Sigmoid colon (tissue), 7 donors: ENCODE results near the gene TRAF3. TPM values are rescaled to one million over a fixed set of nuclear protein-coding genes. Genes with fewer than 3 reads are reported as not detected.

Experiments
- DNase-seq: peaks from one replicate; pipeline ENCODE4 v3.0.0-alpha.2; 2019
- H3K27ac ChIP-seq, 4 donors: fragments of 200-600 bp; sonication (generic); one replicate each; pipeline ENCODE4 v1.5.1; 2016 to 2019; ENCODE audit warnings: mild to moderate bottlenecking in 1 of 4
- H3K27me3 ChIP-seq, 3 donors: fragments of 200-600 bp; sonication (generic); one replicate each; pipeline ENCODE4 v1.5.1; 2019; ENCODE audit warnings: mild to moderate bottlenecking in 1 of 3
- H3K36me3 ChIP-seq, 4 donors: fragments of 200-600 bp; sonication (generic); one replicate each; pipeline ENCODE4 v1.5.1; 2016 to 2019
- H3K4me1 ChIP-seq, 4 donors: fragments of 200-600 bp; sonication (generic); one replicate each; pipeline ENCODE4 v1.5.1; 2017 to 2019
- H3K4me3 ChIP-seq, 4 donors: fragments of 200-600 bp; sonication (generic); one replicate each; pipeline ENCODE4 v1.5.1; 2017 to 2019; ENCODE audit warnings: mild to moderate bottlenecking in 2 of 4, moderate library complexity in 1 of 4
- H3K9me3 ChIP-seq, 4 donors: fragments of 200-600 bp in 3 of 4; sonication (generic) in 3 of 4; one replicate each; pipeline versions ENCODE4 v1.5.1 to v1.6.1; 2013 to 2019
- EP300 ChIP-seq, 4 donors: sonication (generic); formaldehyde crosslinking; IDR thresholded peaks; one replicate each; pipeline ENCODE4 v1.6.1; 2017; ENCODE audit warnings: antibody characterized with exemption in 4 of 4
- POLR2A ChIP-seq, 2 donors: fragments of 450-650 bp; IDR thresholded peaks; one replicate each; pipeline ENCODE4 v1.6.1; 2016; ENCODE audit warnings: antibody characterized with exemption in 2 of 2, mild to moderate bottlenecking in 2 of 2, moderate library complexity in 2 of 2
- POLR2AphosphoS5 ChIP-seq, 4 donors: sonication (generic); formaldehyde crosslinking; IDR thresholded peaks; one replicate each; pipeline ENCODE4 v1.6.1; 2017; ENCODE audit warnings: antibody characterized with exemption in 4 of 4
- WGBS, 2 donors: extraction: QIAGEN DNeasy Blood & Tissue Kit; methylation state at CpG; one replicate each; pipeline ENCODE4 v1.1.7; 2013; 5-methylcytosine and 5-hydroxymethylcytosine counted together
- intact Hi-C: fragments of 100-400 bp; cut with DNase I; formaldehyde crosslinking; loops from one replicate; pipeline ENCODE4 v1.15.1; 2023
- polyA plus RNA-seq, 3 donors: library from polyadenylated mRNA; stranded (reverse); fragments of 200-250 nt; gene quantifications; one replicate each; pipeline ENCODE4 v1.2.3, GENCODE V29; 2013
- total RNA-seq, 4 donors: library from RNA; depleted of rRNA; stranded (reverse); fragments of >200 nt; gene quantifications; one replicate each; pipeline ENCODE4 v1.1.0, GENCODE V29; 2016
- TF ChIP-seq, protein P1 (sequence below), 4 experiments: fragments of 450-650 bp in 3 of 4; fragments of 200-600 bp in 1 of 4; IDR thresholded peaks; one replicate each; pipeline ENCODE4 v1.5.1; 2016 to 2019; ENCODE audit warnings: antibody characterized with exemption in 4 of 4, mild to moderate bottlenecking in 3 of 4, moderate library complexity in 2 of 4
- donor health status: healthy with polysubstance abuse.
- donor health status: Bipolar disorder and iron deficiency.
- donor health status: healthy.

TRAF3 gene
- total and polyA plus RNA-seq, 7 donors = 9.5 to 18.6 (median 12.3) TPM

DNA sequence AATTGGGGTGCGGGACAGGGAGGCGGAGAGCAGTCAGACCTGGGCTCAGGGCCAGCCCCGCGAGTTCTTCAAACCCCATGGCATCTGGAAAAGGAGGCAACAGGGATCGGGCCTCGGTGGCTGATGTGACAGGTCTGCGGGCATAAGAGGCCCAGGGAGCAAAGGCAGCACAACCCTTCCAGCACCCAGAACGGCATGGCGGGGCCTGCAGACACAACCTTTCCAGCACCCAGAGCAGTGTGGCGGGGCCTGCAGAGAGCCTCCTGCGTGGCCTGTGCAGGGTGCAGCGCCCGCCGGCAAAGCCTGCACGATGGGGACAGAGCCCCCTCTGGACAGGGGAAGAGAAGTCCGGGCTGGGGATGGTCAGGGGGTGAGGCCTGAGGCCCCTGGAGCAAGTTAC is 26.2 kb upstream of the TRAF3 start:
- Histone ChIP-seq H3K27me3 (no peaks in the 10 kb centered on the region), H3K4me1 (no peaks in the 10 kb centered on the region), H3K36me3 (no peaks in the 10 kb centered on the region), H3K9me3 (no peaks in the 10 kb centered on the region), H3K27ac (no peak overlapping the region), H3K4me3 (no peak overlapping the region)
- no peak for TF ChIP-seq POLR2AphosphoS5 (IDR thresholded peaks at IDR 0.05)
- TF ChIP-seq, protein P1, sequence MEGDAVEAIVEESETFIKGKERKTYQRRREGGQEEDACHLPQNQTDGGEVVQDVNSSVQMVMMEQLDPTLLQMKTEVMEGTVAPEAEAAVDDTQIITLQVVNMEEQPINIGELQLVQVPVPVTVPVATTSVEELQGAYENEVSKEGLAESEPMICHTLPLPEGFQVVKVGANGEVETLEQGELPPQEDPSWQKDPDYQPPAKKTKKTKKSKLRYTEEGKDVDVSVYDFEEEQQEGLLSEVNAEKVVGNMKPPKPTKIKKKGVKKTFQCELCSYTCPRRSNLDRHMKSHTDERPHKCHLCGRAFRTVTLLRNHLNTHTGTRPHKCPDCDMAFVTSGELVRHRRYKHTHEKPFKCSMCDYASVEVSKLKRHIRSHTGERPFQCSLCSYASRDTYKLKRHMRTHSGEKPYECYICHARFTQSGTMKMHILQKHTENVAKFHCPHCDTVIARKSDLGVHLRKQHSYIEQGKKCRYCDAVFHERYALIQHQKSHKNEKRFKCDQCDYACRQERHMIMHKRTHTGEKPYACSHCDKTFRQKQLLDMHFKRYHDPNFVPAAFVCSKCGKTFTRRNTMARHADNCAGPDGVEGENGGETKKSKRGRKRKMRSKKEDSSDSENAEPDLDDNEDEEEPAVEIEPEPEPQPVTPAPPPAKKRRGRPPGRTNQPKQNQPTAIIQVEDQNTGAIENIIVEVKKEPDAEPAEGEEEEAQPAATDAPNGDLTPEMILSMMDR (IDR thresholded peaks at IDR 0.05) = no peak
- TF ChIP-seq EP300 (IDR thresholded peaks at IDR 0.05) = no peak
- no peak for TF ChIP-seq POLR2A (IDR thresholded peaks at IDR 0.05)
- no peak for DNase-seq
- intact Hi-C loops = no loop called here
- 91 to 95% methylated on average over 16 of the region's 16 CpGs for WGBS, 2 donors

DNA sequence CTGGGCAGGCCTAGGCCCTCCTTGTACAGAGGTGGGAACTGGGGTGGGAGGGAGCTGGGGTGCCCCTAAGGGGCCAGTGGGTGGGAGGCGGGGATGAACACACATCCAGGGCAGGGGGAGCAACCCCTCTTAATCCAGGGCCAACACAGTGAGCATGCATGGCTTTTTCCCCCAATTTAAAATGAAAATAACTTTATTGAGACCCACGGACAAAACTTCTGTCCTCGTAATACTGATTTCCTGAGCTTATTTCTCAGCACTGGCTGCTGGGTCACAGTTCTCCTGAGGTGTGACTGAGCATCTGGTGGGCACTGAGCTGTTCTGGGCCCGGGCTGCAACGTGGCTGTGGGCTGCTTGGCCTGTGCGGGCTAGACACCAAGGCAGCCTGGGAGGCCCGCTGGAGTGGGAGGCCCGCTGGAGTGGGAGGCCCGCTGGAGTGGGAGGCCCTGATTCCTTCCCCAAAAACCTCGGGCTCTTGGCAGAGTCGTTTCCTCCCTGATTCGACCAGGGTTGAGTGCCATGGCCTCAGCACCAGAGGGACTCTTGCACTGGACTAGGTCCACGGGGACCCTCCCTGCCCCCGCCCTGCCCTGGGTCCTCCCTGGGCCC is 24.9 kb upstream of the TRAF3 start:
- Histone ChIP-seq H3K4me1 (no peaks in the 10 kb centered on the region), H3K27ac (no peak overlapping the region)
- intact Hi-C loops = no loop called here

DNA sequence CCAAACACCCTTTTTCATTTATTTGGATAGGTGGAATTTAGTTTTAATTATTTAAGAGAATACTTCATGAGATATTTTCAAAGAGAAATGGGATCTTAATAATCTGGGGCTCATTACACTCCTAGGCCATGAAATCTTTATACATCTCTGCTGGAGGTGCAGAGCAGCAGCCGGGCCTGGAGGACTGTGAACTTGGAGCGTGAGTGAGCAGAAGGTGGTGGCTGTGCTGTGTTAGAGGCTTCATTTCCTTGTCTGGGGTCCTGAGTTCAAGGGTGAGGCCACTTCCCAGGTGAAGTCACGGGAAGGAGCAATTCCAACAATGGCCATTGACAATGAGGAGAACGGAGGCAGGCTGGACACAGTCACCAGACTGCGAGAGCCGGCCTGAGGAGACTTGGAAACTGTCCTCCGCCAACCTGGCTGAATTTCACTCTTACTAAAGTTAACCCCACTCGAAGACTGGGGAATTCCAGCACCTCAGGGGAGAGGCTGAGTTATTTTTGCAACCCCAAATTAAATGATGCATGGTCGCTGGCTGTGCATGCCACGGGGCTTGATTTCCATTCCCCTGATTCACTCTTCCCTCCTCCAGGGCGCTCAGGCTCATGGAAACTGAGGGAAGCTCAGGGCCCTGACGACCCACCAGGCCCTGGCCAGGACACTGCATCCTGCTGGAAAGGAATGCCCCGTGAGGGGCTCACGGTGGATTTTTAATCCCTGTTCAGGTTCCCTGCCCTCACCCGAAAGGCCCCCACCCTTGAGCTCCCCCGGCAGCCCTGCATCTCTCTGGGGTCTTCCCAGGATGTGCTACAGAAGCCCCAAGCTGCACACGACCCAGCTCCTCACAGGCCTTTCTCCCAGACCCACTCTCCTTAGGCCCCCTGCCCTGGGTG is 22.6 kb upstream of the TRAF3 start:
- H3K27ac ChIP-seq = no peak overlapping the region
- no peaks in the 10 kb centered on the region for H3K27me3 ChIP-seq
- no peaks in the 10 kb centered on the region for H3K4me1 ChIP-seq
- 84 to 90% methylated on average over 17 of the region's 17 CpGs for WGBS, 2 donors
- no peaks in the 10 kb centered on the region for H3K9me3 ChIP-seq
- intact Hi-C loops = no loop called here
- no peak for DNase-seq
- H3K4me3 ChIP-seq = no peak overlapping the region
- H3K36me3 ChIP-seq = no peaks in the 10 kb centered on the region
- no peak for TF ChIP-seq EP300 (IDR thresholded peaks at IDR 0.05)
- TF ChIP-seq POLR2AphosphoS5 (IDR thresholded peaks at IDR 0.05) = no peak
- TF ChIP-seq, protein P1 (IDR thresholded peaks at IDR 0.05) = no peak
- TF ChIP-seq POLR2A (IDR thresholded peaks at IDR 0.05) = no peak

More for the DNA sequence above, 24.9 kb upstream of the TRAF3 start:
- DNase-seq = no peak
- TF ChIP-seq, protein P1 (IDR thresholded peaks at IDR 0.05) = no peak
- no peak for TF ChIP-seq POLR2AphosphoS5 (IDR thresholded peaks at IDR 0.05)
- no peak for TF ChIP-seq EP300 (IDR thresholded peaks at IDR 0.05)
- no peak for TF ChIP-seq POLR2A (IDR thresholded peaks at IDR 0.05)
- H3K36me3 ChIP-seq = no peaks in the 10 kb centered on the region
- WGBS, 2 donors = 89 to 92% methylated on average over 14 of the region's 14 CpGs
- H3K27me3 ChIP-seq = no peaks in the 10 kb centered on the region
- no peak overlapping the region for H3K4me3 ChIP-seq
- H3K9me3 ChIP-seq = no peaks in the 10 kb centered on the region

DNA sequence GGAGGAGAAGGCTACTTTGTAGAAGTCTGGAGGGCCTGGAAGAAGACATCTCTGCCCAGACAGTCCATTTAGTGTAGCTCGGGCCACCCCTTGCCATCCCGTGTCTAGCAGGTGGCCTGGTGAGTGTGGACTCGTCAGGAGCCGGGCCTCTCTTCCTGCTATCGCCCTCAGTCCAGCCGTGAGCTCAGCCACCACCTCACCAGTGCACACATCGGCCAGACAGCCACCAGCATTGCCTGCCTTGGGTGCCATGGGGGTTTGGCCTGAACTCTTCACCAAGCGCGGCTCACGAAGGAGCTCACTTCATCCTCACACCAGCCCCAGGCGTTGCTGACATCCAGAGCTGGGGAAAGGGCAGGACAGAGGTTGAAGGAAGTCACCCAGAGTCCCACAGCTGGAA is 19.6 kb upstream of the TRAF3 start:
- Histone ChIP-seq H3K27me3 (peaks cover 0 to 21% (median 12%) of the 10 kb centered on the region in 3 donors), H3K4me1 (peaks cover 0 to 7% (median 6%) of the 10 kb centered on the region in 4 donors), H3K9me3 (no peaks in the 10 kb centered on the region), H3K4me3 (no peak overlapping the region), H3K27ac (no peak overlapping the region), H3K36me3 (no peaks in the 10 kb centered on the region)
- no peak for DNase-seq
- WGBS, 2 donors = 91 to 93% methylated on average over 11 of the region's 11 CpGs
- intact Hi-C loops = no loop called here
- TF ChIP-seq POLR2A (IDR thresholded peaks at IDR 0.05) = no peak
- no peak for TF ChIP-seq POLR2AphosphoS5 (IDR thresholded peaks at IDR 0.05)

DNA sequence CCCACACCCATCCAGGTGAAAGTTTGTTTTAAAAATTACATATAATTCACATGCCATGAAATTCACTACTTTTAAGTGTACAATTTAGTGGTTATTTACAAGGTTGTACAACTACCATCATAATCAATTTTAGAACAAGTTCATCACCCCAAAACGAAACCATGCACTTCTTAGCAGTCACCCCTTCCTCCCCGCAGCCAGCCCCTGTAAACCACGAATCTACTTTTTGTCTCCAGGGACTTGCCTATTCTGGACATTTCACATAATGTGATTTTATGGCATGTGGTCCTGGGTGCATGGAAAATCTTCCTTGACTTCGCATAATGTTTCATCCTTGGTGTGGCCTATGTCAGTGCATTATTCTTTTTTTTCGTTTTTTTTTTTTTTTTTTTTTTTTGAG is 19.2 kb upstream of the TRAF3 start:
- Histone ChIP-seq H3K4me1 (peaks cover 0 to 7% (median 6%) of the 10 kb centered on the region in 4 donors), H3K9me3 (no peaks in the 10 kb centered on the region), H3K36me3 (no peaks in the 10 kb centered on the region), H3K27ac (no peak overlapping the region), H3K4me3 (no peak overlapping the region), H3K27me3 (peaks cover 0 to 25% (median 12%) of the 10 kb centered on the region in 3 donors)
- DNase-seq = no peak
- TF ChIP-seq POLR2A (IDR thresholded peaks at IDR 0.05) = no peak
- no peak for TF ChIP-seq POLR2AphosphoS5 (IDR thresholded peaks at IDR 0.05)
- TF ChIP-seq, protein P1 (IDR thresholded peaks at IDR 0.05) = no peak
- TF ChIP-seq EP300 (IDR thresholded peaks at IDR 0.05) = no peak
- 81 to 88% methylated on average over 5 of the region's 5 CpGs for WGBS, 2 donors
- intact Hi-C loops = no loop called here
